AG09309 (cell line): ENCODE results near the gene PER3.

ENCODE experiments used
- DNase-seq: peaks from one replicate; pipeline ENCODE4 v3.0.0-alpha.2; 2010; ENCODE audit warnings: low read depth
- H3K4me3 ChIP-seq: 2 replicates; pipeline ENCODE4 v1.5.1; 2011; ENCODE audit warnings: mild to moderate bottlenecking, low read depth, low read length, moderate library complexity; ENCODE audit not compliant: control insufficient read depth
- TF ChIP-seq, protein P1 (sequence below): IDR thresholded peaks from 2 replicates; pipeline ENCODE4 v1.5.1; 2011; ENCODE audit warnings: mild to moderate bottlenecking, low read depth, low read length, inconsistent platforms; ENCODE audit not compliant: insufficient read depth, control insufficient read depth; ENCODE audit errors: missing control alignments

Gene PER3

DNA sequence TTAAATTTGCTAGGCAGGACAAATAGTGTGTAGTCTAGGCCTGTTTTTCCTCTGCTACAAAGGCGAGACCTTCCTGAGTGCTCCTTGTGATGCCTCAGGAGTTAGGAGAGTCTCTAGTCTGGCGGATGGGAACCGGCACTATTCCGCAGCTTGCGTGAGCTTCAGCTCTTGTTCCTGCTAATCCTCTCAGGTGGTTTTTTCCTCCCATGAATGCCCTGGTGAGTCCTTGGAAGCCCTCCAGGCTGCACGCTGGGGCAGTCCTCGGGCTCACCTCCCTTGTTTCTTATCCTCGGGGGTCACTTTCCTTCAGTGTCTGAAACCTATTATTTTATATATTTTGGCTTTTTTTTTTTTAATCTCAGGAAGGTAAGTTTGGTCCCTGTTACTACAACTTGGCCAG is 40.6 kb downstream of the PER3 start:
- no peak for DNase-seq
- no peak overlapping the region for H3K4me3 ChIP-seq
- TF ChIP-seq, protein P1, sequence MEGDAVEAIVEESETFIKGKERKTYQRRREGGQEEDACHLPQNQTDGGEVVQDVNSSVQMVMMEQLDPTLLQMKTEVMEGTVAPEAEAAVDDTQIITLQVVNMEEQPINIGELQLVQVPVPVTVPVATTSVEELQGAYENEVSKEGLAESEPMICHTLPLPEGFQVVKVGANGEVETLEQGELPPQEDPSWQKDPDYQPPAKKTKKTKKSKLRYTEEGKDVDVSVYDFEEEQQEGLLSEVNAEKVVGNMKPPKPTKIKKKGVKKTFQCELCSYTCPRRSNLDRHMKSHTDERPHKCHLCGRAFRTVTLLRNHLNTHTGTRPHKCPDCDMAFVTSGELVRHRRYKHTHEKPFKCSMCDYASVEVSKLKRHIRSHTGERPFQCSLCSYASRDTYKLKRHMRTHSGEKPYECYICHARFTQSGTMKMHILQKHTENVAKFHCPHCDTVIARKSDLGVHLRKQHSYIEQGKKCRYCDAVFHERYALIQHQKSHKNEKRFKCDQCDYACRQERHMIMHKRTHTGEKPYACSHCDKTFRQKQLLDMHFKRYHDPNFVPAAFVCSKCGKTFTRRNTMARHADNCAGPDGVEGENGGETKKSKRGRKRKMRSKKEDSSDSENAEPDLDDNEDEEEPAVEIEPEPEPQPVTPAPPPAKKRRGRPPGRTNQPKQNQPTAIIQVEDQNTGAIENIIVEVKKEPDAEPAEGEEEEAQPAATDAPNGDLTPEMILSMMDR: no peak

GRCh38 chr1:7826363-7826762 is 42.3 kb downstream of the PER3 start:
- DNase-seq: no peak
- H3K4me3 ChIP-seq: no peak overlapping the region
- TF ChIP-seq, protein P1: no peak

GRCh38 chr1:7827126-7827955 is 43.2 kb downstream of the PER3 start:
- TF ChIP-seq, protein P1: no peak
- no peak for DNase-seq
- no peak overlapping the region for H3K4me3 ChIP-seq

DNA sequence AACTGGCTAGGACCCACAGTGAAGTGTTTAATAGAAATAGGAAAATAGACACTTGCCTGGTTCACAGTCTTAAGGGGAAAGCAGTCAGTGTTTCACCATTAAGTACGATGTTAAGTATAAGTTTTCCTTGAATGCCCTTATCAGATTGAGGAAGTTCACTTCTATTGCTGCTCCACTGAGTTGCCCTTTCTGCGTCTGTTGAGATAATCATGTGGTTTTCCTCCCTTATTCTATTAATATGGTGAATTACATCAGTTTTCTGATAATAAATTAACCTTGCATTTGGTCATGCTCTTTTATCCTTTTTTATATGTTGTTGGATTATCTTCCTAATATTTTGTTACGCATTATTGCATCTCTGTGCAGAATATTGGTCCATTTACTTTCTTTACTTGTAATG is 47.4 kb downstream of the PER3 start:
- TF ChIP-seq, protein P1: no peak
- no peak for DNase-seq
- H3K4me3 ChIP-seq: no peak overlapping the region

DNA sequence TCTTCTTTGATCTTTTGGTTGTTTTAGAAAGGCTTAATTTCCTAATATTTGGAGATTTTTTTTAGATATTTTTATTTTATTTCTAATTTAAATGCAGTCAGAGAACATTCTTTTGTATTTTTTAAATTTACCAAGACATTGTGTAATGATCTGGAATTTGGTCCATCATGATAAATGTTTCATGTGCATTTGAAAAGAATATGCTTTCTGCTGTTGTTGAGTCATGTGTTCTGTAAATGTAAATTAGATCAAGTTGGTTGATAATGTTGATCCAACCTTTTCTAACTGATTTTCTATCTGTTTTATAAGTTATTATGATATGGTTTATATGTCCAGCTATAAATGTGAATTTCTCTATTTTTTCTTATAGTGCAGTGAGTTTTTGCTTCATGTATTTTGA is 48.9 kb downstream of the PER3 start:
- TF ChIP-seq, protein P1: no peak
- no peak for DNase-seq
- no peak overlapping the region for H3K4me3 ChIP-seq

GRCh38 chr1:7838714-7839113 is 54.6 kb downstream of the PER3 start:
- TF ChIP-seq, protein P1: no peak
- DNase-seq: no peak
- H3K4me3 ChIP-seq: no peak overlapping the region
